HG03342 (cell line): ENCODE measurements around the gene LAPTM5.

Experiments used
- ATAC-seq: cut with Tn5 transposase; IDR thresholded peaks from one replicate; pipeline ENCODE4 v1.9.1; 2021; ENCODE audit warnings: mild to moderate bottlenecking, moderate library complexity; ENCODE audit not compliant: unreplicated experiment

LAPTM5 gene

DNA sequence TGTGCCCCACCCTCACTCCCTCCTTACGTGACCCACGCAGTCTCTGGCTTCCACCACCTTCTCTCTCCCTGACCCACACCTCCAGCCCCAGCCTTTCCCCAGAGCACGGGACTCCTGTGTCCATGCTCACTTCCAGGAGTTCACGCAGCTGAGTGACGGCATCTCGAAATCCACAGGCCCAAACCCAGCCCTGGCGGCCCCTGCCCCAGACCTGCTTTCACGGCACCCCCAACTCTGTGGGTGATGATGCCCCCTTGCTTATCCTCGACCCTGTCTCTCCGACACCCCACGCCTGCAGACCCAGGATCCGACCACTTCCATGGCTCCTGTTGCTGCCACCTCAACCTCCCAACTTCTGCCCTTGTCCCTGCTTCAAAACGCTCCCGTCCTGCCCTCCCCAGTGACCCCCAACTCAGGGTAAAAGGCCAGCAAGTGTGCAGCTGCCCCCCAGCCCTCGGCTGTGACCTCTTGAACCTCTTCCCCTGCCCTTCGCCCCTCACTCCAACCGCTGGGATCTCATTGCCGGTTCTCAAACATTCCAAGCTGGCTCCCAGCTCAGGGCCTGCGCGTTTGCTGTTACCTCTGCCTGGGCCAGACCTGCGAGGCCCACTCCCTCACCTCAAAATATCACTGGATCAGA lies 30.4 kb upstream of the LAPTM5 start:
- no peak for ATAC-seq

- no peak for ATAC-seq
Observed at GRCh38 chr1:30787266-30787665, 29.7 kb upstream of the LAPTM5 start.

DNA sequence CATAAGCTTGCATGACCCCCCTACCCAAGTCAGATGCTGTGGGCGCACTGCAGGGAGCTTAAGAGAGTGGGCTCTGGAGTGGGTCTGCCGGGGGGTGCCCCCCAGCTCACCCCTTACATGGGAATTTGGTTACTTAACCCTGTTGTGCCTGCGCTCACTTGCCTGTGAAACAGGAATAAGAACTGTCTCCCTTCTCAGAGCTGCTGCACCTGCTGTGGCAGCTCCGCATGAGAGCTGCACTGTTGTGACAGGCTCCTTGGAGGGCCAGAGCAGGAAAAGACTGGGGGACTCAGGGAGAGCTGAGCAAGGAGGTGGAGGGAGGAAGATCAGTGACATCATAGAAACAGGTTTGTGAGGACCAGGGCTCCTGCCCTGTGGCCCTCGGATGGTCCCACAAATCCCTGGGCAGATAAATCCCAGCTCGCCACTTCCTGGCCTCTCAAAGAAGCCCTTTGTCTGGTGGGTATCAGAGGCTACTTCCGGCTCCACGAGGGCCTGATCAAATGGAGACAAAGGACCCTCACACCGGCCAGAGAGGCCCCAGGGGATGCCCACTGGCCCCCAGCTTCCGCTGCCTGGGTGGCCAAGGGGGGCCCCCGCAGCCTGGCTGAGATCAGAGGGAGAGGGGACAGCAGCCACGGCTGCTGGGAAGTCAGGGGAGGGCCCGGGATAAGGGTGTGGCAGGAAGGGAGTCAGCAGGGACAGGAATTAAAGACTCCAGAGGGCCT lies 28.9 kb upstream of the LAPTM5 start:
- no peak for ATAC-seq

DNA sequence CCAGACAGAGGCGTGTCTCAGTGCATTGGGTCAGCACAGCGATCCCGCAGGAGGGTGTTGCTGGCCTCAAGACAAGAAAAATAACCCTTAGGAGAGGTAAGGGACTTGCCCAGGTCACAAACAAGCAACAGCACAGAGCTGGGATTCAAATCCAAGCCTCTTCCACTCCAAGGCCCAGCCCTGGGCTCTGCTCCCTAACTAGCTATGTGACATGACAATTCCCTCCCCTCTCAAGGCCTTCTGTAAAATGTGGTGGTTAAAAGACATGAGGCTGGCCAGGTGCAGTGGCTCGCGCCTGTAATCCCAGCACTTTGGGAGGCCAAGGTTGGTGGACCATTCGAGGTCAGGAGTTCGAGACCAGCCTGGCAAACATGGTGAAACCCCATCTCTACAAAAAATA lies 28.1 kb upstream of the LAPTM5 start:
- no peak for ATAC-seq

- ATAC-seq: no peak
Observed at GRCh38 chr1:30785181-30785580, 27.6 kb upstream of the LAPTM5 start.

DNA sequence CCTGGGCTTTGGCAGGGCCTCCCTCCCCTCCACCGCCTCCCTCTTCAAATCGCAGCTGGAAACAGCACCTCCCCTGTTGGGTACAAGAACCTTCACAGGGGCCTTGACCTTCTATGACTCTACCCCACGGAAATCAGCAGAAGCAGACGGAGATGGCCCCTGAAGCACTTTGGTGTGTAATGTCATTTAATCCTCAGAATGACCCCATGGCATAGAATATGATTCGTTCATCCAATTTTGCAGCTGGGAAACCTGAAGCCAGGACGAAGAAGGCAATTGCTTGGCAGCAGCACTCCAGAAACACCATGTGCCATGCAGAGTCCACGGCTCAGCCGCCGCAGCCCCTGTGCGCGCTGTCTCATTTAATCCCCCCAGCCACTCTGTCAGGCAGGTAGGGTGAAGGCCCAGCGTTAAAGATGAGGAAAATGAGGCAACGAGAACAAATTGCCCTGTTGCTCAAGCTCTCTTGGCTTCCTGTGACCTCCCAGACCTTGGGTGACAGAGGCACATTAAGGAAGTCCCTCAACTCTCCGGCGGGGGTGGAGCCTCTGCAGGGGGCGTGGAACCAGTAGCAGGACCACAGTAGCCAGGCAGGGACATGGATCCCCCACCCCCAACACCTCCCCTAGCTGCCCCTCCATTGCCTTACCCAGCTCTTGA lies 25.8 kb upstream of the LAPTM5 start:
- ATAC-seq: no peak

DNA sequence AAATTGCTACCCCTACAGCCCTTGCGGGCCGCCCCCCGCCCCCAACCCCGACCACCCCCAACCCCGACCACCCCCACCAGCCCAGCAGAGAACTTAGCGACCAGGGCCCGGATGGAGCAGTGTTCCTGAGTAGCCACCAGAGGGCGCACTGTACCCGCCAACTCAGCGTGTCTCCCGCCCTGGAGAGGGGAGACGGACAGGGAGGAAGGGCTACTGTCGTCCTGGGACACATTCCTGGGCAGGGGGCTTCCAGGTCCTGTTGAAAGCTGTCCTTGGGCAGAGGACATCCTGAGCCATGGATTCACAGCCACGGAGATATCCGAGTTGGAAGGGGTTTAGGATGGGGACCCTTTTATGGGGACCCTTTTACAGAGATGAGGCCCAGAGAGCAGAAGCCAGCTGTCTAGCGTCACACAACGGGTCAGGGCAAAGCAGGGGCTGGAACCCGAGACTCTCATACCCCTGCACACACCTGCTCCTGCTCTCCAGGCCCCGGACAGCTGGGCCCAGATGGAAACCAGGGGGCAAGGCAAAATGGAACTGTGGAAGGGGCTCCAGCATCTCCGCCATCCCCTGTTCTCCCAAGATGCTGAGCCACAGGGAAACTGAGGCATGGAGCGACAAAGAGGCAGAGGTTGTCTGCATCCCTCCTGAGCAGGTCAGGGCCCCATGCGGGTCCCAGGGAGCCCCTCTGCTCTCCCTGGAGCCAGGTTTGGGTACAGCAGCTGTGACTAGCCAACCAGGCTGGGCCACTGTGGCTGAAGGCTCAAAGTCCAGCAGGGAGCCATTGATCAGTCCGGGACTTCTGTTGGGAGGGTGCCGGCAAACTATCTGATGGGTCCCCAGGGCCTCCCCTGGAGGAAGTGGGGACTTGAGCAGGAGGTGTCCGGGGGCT lies 25.0 kb upstream of the LAPTM5 start:
- peak; percentile 48 for ATAC-seq

- no peak for ATAC-seq
Observed at GRCh38 chr1:30781906-30782305, 24.3 kb upstream of the LAPTM5 start.

DNA sequence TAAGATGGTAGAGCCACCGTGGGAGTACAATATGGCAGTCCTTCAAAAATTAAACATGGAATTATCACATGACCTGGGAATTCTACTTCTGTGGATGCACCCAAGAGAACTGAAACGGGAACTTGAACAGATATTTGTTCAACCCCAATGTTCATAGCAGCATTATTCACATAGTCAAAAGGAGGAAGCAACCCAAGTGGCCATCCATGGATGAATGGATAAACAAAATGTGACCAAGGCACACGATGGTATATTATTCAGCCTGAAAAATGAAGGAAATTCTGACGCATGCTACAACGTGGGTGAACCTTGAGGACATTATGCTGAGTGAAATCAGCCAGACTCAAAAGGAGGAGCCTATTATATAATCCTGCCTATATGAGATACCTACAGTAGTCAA lies 22.8 kb upstream of the LAPTM5 start:
- no peak for ATAC-seq

DNA sequence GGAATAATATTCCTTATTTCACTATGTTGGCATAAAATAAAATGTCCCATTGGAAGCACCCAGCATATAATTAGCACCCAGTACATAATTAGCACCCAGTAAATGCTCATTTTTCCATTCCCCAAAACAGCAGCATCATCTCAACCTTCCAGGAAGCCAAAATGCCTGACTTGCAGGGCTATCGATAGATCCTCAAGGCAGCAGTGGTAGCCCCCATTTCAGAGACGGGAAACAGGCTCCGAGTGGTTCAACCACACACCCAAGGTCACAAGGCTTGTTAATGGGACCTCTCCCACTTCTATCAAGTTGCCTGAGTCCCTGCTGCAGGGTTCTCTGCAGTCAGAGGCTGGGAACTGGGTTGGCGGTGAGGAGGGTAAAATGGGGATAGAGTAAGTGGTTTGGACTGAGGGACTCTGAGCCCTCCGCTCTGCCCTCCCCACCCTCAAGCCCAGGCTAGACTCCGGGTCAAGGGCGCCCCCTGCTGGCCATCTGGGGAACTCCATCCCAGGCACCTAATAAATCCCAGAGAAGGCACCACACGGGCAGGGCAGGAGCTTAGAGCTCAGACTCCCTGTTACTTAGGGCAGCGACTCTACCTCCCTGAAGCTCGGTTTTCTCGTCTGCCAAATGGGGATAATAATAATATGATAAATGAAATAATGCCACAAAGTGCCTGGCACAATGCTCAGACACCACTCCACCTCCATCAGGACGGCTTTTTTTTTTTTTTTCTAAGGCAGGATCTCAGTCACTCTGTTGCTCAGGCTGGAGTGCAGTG lies 21.9 kb upstream of the LAPTM5 start:
- ATAC-seq: no peak

- ATAC-seq: no peak
Observed at GRCh38 chr1:30778979-30779293, 21.4 kb upstream of the LAPTM5 start.

GRCh38 chr1:30778154-30778978 lies 20.8 kb upstream of the LAPTM5 start:
- no peak for ATAC-seq

- ATAC-seq: no peak
Observed at GRCh38 chr1:30777904-30778153, 20.3 kb upstream of the LAPTM5 start.

DNA sequence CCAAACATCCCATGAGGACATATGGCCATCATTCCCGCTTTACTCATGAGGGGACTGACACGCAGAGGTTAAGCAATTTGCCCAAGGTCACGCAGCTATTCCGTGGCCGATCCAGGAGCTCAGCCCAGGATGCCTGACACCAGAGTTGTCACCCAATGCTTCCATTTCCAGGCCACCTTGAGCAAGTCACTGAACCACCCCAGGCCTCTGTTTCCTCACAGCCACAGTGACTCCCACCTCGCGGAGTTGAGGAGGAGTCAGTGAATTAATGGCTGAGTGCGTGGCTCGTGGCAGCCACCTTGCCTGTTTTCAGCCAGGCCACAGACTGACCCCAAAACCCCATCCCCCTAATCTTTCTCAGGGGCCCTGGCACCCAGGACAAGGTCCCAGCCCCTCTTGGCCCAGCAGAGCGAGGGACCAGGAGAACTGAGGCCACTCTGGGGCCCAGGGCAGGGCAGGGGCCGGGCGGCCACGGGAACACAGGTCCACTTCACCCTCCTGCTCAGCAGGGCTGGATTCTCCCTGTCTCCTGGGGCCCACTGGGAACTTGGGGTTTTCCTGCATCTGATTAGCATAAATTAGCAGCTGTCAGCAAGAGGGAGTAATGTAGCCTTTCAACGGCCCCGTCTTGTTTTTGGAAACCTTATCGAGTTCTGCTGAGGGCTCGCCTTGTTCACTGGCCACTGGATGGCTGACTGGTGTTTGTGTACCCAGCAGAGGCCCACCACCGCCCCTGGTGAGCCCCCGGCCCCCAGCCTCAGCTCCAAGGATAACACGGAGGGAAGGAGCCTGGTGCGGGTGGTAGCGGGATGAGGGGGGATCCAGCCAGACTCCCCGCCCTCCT lies 19.7 kb upstream of the LAPTM5 start:
- ATAC-seq: no peak

- ATAC-seq: no peak
Observed at GRCh38 chr1:30776097-30777059, 18.8 kb upstream of the LAPTM5 start.

GRCh38 chr1:30775433-30775975 lies 17.9 kb upstream of the LAPTM5 start:
- ATAC-seq: no peak

DNA sequence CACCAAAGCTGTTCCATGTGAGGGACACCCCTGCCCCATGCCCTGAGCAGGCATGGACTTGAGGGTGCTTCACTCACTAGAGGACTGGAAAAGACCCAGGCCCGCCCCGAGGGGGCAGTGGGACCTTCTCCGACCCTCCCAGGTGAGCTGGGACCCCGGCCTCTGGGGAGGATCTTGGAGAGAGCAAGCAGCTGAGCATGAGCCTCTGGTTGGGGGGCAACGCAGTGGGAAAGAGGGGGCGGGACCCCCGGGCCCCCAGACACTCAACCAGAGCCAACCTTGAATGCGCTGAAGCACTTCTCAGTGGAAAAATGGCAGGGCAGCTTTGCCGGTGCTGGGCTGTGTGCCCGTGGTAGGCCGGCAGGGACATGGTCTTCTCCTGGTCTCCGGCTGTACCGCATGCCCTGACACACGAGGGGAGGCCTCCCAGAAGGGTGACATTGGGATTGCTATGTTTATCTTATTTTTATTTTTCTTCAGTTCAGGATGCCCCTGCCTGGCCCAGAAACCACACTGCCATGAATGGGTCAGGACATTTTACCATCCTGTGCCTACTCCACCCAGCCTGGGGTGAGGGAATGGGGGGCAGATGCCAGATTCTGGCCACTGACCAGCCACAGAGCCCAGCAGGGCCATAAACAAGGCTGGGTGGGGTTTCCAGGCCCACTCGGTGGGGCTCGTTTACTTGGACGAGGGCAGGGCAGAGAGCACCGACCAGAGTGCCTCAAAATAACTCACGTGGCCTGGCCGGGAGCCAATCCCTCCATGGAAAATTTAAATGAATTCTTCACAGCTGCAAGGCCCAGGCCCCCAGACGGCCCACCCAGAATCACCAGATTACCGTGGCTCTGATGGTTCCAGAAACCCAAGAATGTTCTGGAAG lies 17.2 kb upstream of the LAPTM5 start:
- ATAC-seq: no peak
